Trophoblast cell (in vitro differentiated cells and primary cell): ENCODE measurements around the gene HERPUD2.

ENCODE experiments used
- DNase-seq, 2 donors: peaks; one replicate each; pipeline ENCODE4 v3.0.0-alpha.2; 2016
- H2AFZ ChIP-seq: 2 replicates; pipeline ENCODE4 v1.6.1; 2013; ENCODE audit warnings: low read length, moderate library complexity, mild to moderate bottlenecking; ENCODE audit not compliant: insufficient read depth, poor library complexity
- H2AK5ac ChIP-seq: 2 replicates; pipeline ENCODE4 v1.6.1; 2013; ENCODE audit warnings: mild to moderate bottlenecking, low read length
- H2BK120ac ChIP-seq: 2 replicates; pipeline ENCODE4 v1.6.1; 2013; ENCODE audit warnings: low read length, mild to moderate bottlenecking, moderate library complexity; ENCODE audit not compliant: insufficient read depth, poor library complexity
- H2BK12ac ChIP-seq: 2 replicates; pipeline ENCODE4 v1.6.1; 2013; ENCODE audit warnings: mild to moderate bottlenecking, low read length, moderate library complexity
- H2BK5ac ChIP-seq: 2 replicates; pipeline ENCODE4 v1.6.1; 2013; ENCODE audit warnings: low read length, low read depth, moderate library complexity, mild to moderate bottlenecking; ENCODE audit not compliant: poor library complexity
- H3K14ac ChIP-seq: 2 replicates; pipeline ENCODE4 v1.6.1; 2013; ENCODE audit warnings: mild to moderate bottlenecking, low read length
- H3K18ac ChIP-seq: 2 replicates; pipeline ENCODE4 v1.6.1; 2013; ENCODE audit warnings: mild to moderate bottlenecking, low read length
- H3K23ac ChIP-seq: 2 replicates; pipeline ENCODE4 v1.6.1; 2013; ENCODE audit warnings: low read length
- H3K27ac ChIP-seq: 2 replicates; pipeline ENCODE4 v1.5.1; 2013; ENCODE audit warnings: low read depth, mild to moderate bottlenecking, inconsistent platforms, low read length, moderate library complexity
- H3K27me3 ChIP-seq: 2 replicates; pipeline ENCODE4 v1.6.1; 2013; ENCODE audit warnings: inconsistent platforms, mild to moderate bottlenecking, low read length, moderate library complexity; ENCODE audit not compliant: insufficient read depth
- H3K36me3 ChIP-seq, 2 experiments: 1 replicate in 1 of 2; 2 replicates in 1 of 2; pipeline ENCODE4 v1.6.1; 2013; ENCODE audit warnings: low read length in 2 of 2, mild to moderate bottlenecking in 2 of 2, moderate library complexity in 1 of 2; ENCODE audit not compliant: insufficient read depth in 2 of 2, control insufficient read depth in 1 of 2
- H3K4ac ChIP-seq: 2 replicates; pipeline ENCODE4 v1.6.1; 2013; ENCODE audit warnings: low read depth, mild to moderate bottlenecking, low read length, moderate library complexity
- H3K4me1 ChIP-seq, 2 experiments: 1 replicate in 1 of 2; 2 replicates in 1 of 2; pipeline ENCODE4 v1.6.1; 2013; ENCODE audit warnings: low read length in 2 of 2, mild to moderate bottlenecking in 2 of 2, moderate library complexity in 1 of 2; ENCODE audit not compliant: insufficient read depth in 2 of 2, control insufficient read depth in 1 of 2
- H3K4me2 ChIP-seq: 2 replicates; pipeline ENCODE4 v1.6.1; 2013; ENCODE audit warnings: inconsistent platforms, mild to moderate bottlenecking, low read length, moderate library complexity
- H3K4me3 ChIP-seq: 2 replicates; pipeline ENCODE4 v1.5.1; 2013; ENCODE audit warnings: mild to moderate bottlenecking, low read depth, low read length, inconsistent platforms
- H3K79me1 ChIP-seq: one replicate; pipeline ENCODE4 v1.6.1; 2013; ENCODE audit warnings: low read length
- H3K79me2 ChIP-seq: 2 replicates; pipeline ENCODE4 v1.6.1; 2013; ENCODE audit warnings: low read length, mild to moderate bottlenecking; ENCODE audit not compliant: control insufficient read depth, insufficient read depth, poor library complexity
- H3K9ac ChIP-seq: 2 replicates; pipeline ENCODE4 v1.6.1; 2013; ENCODE audit warnings: mild to moderate bottlenecking, low read length
- H3K9me3 ChIP-seq: 2 replicates; pipeline ENCODE4 v1.6.1; 2013; ENCODE audit warnings: low read depth, mild to moderate bottlenecking, control low read depth, inconsistent platforms, low read length; ENCODE audit not compliant: insufficient read depth
- H4K12ac ChIP-seq: 2 replicates; pipeline ENCODE4 v1.6.1; 2013; ENCODE audit warnings: low read depth, mild to moderate bottlenecking, low read length, moderate library complexity
- H4K8ac ChIP-seq: 2 replicates; pipeline ENCODE4 v1.6.1; 2013; ENCODE audit warnings: low read depth, mild to moderate bottlenecking, low read length, moderate library complexity
- H4K91ac ChIP-seq: one replicate; pipeline ENCODE4 v1.6.1; 2013; ENCODE audit warnings: low read depth, mild to moderate bottlenecking, low read length, moderate library complexity
- WGBS: extraction: QIAGEN DNeasy Blood & Tissue Kit; methylation state at CpG from one replicate; pipeline ENCODE4 v1.1.7; 2013; ENCODE audit warnings: missing lambda C conversion rate; ENCODE audit not compliant: insufficient read length, insufficient coverage; ENCODE audit errors: extremely low coverage; 5-methylcytosine and 5-hydroxymethylcytosine counted together

HERPUD2 gene

DNA sequence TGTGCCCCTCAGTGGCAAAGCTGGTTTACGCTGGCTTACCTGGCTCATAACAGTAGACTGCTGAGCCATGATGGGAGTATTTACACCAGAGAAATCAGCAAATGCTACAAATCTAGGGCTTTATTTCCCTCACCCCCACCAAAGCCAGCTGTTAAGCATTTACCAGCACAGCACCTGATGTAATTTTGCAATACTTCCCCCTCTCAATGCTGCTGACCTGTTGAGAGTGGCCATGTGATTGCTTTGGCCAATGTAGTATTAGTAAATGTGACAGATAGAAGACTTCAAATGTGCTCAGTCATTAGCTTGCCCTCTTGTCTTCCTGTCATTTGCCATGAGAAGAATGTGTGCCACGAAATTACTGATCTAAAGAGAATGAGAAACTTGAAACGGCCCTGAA lies 46.6 kb downstream of the HERPUD2 start:
- DNase-seq: no peak

DNA sequence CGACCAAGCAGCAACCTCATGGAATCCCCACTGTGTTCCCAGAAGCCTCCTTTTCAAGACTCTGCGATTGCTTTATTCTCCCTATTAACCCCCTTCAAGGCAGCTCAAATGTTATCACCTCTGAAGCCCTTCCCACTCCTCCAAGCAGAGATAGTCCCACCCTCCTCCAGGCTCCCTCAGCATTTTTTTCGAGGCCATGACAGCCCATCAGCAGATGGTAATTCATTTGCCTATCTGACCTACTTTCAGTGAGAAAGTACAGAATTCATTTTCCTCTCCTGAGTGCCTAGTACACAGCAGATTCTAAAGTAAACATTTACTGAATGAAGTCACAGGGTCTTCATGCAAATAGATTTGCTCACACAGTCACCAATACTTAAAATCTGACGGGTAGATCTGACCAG lies 47.8 kb downstream of the HERPUD2 start:
- Histone ChIP-seq H3K9me3 (peaks cover 8% of the 10 kb centered on the region), H3K4me1 (peaks cover 9 to 13% of the 10 kb centered on the region in 2 experiments), H4K91ac (no peak overlapping the region), H2BK120ac (no peak overlapping the region), H4K12ac (no peak overlapping the region), H3K36me3 (peaks cover 6 to 9% of the 10 kb centered on the region in 2 experiments), H2AFZ (no peak overlapping the region), H3K79me2 (no peaks in the 10 kb centered on the region), H2BK12ac (no peak overlapping the region), H2AK5ac (no peak overlapping the region), H2BK5ac (no peak overlapping the region), H3K4ac (no peak overlapping the region), H4K8ac (no peak overlapping the region), H3K18ac (no peak overlapping the region), H3K27ac (no peak overlapping the region), H3K4me2 (no peak overlapping the region), H3K23ac (no peak overlapping the region), H3K79me1 (no peaks in the 10 kb centered on the region), H3K14ac (no peak overlapping the region), H3K9ac (no peak overlapping the region), H3K4me3 (no peak overlapping the region), H3K27me3 (no peaks in the 10 kb centered on the region)
- WGBS: no CpG with 5 or more reads among the region's 4 CpGs
- DNase-seq: no peak

More for the DNA sequence above, 46.6 kb downstream of the HERPUD2 start:
- no CpG with 5 or more reads among the region's 3 CpGs for WGBS
- H4K91ac ChIP-seq: no peak overlapping the region
- H3K4me3 ChIP-seq: no peak overlapping the region
- H2BK12ac ChIP-seq: no peak overlapping the region
- H3K4me2 ChIP-seq: no peak overlapping the region
- no peak overlapping the region for H3K9ac ChIP-seq
- peaks cover 6 to 9% of the 10 kb centered on the region in 2 experiments for H3K36me3 ChIP-seq
- H3K4me1 ChIP-seq: peaks cover 9 to 13% of the 10 kb centered on the region in 2 experiments
- H3K79me1 ChIP-seq: no peaks in the 10 kb centered on the region
- no peak overlapping the region for H2AK5ac ChIP-seq
- H3K9me3 ChIP-seq: peaks cover 8% of the 10 kb centered on the region
- no peak overlapping the region for H3K23ac ChIP-seq
- no peak overlapping the region for H2BK120ac ChIP-seq
- no peak overlapping the region for H4K12ac ChIP-seq
- no peak overlapping the region for H4K8ac ChIP-seq
- no peak overlapping the region for H3K27ac ChIP-seq
- H3K14ac ChIP-seq: no peak overlapping the region
- no peak overlapping the region for H3K18ac ChIP-seq
- no peaks in the 10 kb centered on the region for H3K79me2 ChIP-seq
- no peak overlapping the region for H3K4ac ChIP-seq
- H3K27me3 ChIP-seq: no peaks in the 10 kb centered on the region
- no peak overlapping the region for H2BK5ac ChIP-seq
- no peak overlapping the region for H2AFZ ChIP-seq

- Histone ChIP-seq H2BK120ac (no peak overlapping the region), H3K79me2 (no peaks in the 10 kb centered on the region), H4K91ac (no peak overlapping the region), H2AFZ (no peak overlapping the region), H3K14ac (no peak overlapping the region), H4K12ac (no peak overlapping the region), H3K9ac (no peak overlapping the region), H3K4me2 (no peak overlapping the region), H2BK5ac (no peak overlapping the region), H3K79me1 (no peaks in the 10 kb centered on the region), H3K23ac (no peak overlapping the region), H3K4me3 (no peak overlapping the region), H3K36me3 (peaks cover 4 to 9% of the 10 kb centered on the region in 2 experiments), H2AK5ac (no peak overlapping the region), H3K9me3 (peaks cover 8% of the 10 kb centered on the region), H3K4ac (no peak overlapping the region), H3K4me1 (peaks cover 9 to 12% of the 10 kb centered on the region in 2 experiments), H3K18ac (no peak overlapping the region), H2BK12ac (no peak overlapping the region), H3K27ac (no peak overlapping the region), H3K27me3 (no peaks in the 10 kb centered on the region), H4K8ac (no peak overlapping the region)
- no CpG with 5 or more reads among the region's 3 CpGs for WGBS
- DNase-seq: no peak
These were observed 48.5 kb downstream of the HERPUD2 start for GRCh38 chr7:35646289-35647023.

DNA sequence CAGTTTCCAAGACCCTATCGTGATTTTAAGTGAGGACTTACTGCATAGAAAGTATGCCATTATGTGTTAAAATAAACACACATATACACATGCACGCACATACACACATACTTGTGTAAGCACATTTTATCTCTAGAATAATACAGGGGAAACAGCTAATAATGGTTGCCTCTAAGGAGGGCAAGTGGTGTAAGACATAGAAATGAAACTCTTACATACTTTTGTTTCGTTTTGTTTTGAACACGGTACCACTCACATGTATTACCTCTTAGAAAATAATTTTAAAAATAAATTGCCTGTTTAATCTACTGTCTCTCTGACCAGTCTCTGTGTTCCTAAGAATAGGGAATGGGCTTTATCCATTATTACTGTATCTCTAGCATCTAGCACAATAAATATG lies 49.2 kb downstream of the HERPUD2 start:
- Histone ChIP-seq H3K18ac (no peak overlapping the region), H3K27me3 (no peaks in the 10 kb centered on the region), H3K27ac (no peak overlapping the region), H4K12ac (no peak overlapping the region), H4K8ac (no peak overlapping the region), H2AK5ac (no peak overlapping the region), H2BK120ac (no peak overlapping the region), H2BK5ac (no peak overlapping the region), H3K79me1 (no peaks in the 10 kb centered on the region), H3K79me2 (no peaks in the 10 kb centered on the region), H3K9ac (no peak overlapping the region), H3K36me3 (peaks cover 0 to 6% of the 10 kb centered on the region in 2 experiments), H2AFZ (no peak overlapping the region), H3K4me1 (peaks cover 6 to 7% of the 10 kb centered on the region in 2 experiments), H4K91ac (no peak overlapping the region), H3K4me2 (no peak overlapping the region), H3K9me3 (peaks cover 3% of the 10 kb centered on the region), H2BK12ac (no peak overlapping the region), H3K23ac (no peak overlapping the region), H3K4me3 (no peak overlapping the region), H3K14ac (no peak overlapping the region), H3K4ac (no peak overlapping the region)
- DNase-seq: no peak
- no CpG with 5 or more reads among the region's 4 CpGs for WGBS
